Pancreas (tissue), 10 donors: Measurements from ENCODE around the gene GRID1. TPM values are rescaled to one million over a fixed set of nuclear protein-coding genes. Genes with fewer than 3 reads are reported as not detected.

Experiments used
- ATAC-seq, 4 donors: fragments of 200-7000 bp; cut with Tn5 transposase; one replicate each; pipeline versions ENCODE4 v1.8.0 to v1.9.1; 2020; ENCODE audit warnings: mild to moderate bottlenecking in 4 of 4, moderate library complexity in 4 of 4
- DNase-seq, 6 donors: peaks; one replicate each; pipeline ENCODE4 v3.0.0-alpha.2; 2020
- FAIRE-seq: peaks from 2 replicates; lab custom pipeline; 2012; peaks lifted over from hg19 to GRCh38; lab: Jason Lieb, UNC
- H3K27ac ChIP-seq, 4 donors: fragments of 200-600 bp; sonication (generic); 1 replicate in 3 of 4; 2 replicates in 1 of 4; pipeline versions ENCODE4 v1.5.0 to v1.8.0; 2020
- H3K27me3 ChIP-seq, 4 donors: fragments of 200-600 bp; one replicate each; pipeline ENCODE4 v1.8.0; 2021
- H3K36me3 ChIP-seq, 3 donors: fragments of 200-600 bp; sonication (generic) in 1 of 3; one replicate each; pipeline versions ENCODE4 v1.5.0 to v1.8.0; 2020 to 2021
- H3K4me1 ChIP-seq, 3 donors: fragments of 200-600 bp; one replicate each; pipeline ENCODE4 v1.8.0; 2021
- H3K4me3 ChIP-seq, 4 donors: fragments of 200-600 bp; sonication (generic) in 2 of 4; one replicate each; pipeline versions ENCODE4 v1.5.0 to v1.8.0; 2020 to 2021
- H3K9me3 ChIP-seq, 4 donors: fragments of 200-600 bp; one replicate each; pipeline ENCODE4 v1.8.0; 2021
- WGBS, 2 donors: extraction: QIAGEN DNeasy Blood & Tissue Kit; methylation state at CpG; one replicate each; pipeline ENCODE4 v1.1.7; 2013; 5-methylcytosine and 5-hydroxymethylcytosine counted together
- intact Hi-C, 3 donors: fragments of 100-400 bp; cut with DNase I; formaldehyde crosslinking; loops; one replicate each; pipeline versions ENCODE4 v1.11.1 to v1.14.2; 2022
- polyA plus RNA-seq, 2 donors: library from polyadenylated mRNA; stranded (reverse); fragments of 200-250 nt; gene quantifications; one replicate each; pipeline ENCODE4 v1.2.3, GENCODE V29; 2013
- total RNA-seq, 6 donors: library from RNA; stranded (reverse); fragmentation: NEBNext Ultra II Directional in 4 of 6; extraction: Animal tissue kit (Norgen Biotek cat#: 25700) in 4 of 6; gene quantifications; one replicate each; pipeline versions ENCODE4 v1.2.1 to v1.2.4, GENCODE V29; 2021 to 2023
- TF ChIP-seq, protein P1 (sequence below), 4 donors: fragments of 200-600 bp; sonication (generic) in 3 of 4; IDR thresholded peaks; one replicate each; pipeline versions ENCODE4 v1.5.0 to v1.8.0; 2021; ENCODE audit warnings: antibody characterized with exemption in 4 of 4
- donor health status: healthy with polysubstance abuse.
- donor health status: DM: no; HTN: no; CAD: no; lungs with moderate emphysema.
- donor health status: DM: no; HTN: no; CAD: no.
- donor health status: control.
- donor health status: control.
- donor health status: Bipolar disorder and iron deficiency.
- donor health status: DM: yes; HTN: yes; CAD: no.
- donor health status: DM: no; HTN: no; CAD: no.
- donor health status: DM: no; HTN: no; CAD: no.
- donor health status: DM: yes; HTN: yes; CAD: no.

GRID1 gene
- total and polyA plus RNA-seq, 8 donors, result 0.05 to 1.5 (median 0.91) TPM

DNA sequence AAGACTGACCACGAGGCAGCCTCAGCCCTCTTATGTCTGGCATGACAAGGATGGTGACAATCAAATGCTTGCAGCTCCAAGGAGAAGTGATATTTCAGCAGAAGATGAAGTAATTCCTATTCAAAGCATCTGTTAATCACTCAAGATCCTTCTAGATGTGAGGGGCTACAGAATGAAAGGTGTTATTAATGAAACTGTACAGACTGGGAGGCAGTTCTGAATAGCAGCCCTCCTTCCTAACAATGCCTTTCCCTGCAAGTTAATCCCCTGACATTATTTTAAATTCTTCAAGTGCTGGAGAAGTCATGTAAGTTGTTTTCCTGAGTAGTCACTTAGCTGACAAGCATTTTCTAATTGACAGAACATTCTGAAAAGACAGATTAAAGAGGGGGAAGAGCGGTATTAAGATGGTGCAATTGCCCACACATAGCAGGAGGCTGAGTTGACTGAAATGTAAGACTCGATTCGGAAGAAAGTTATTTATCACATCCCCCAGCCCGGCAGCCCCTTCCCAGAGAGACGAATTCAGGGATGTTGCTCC is 300.8 kb downstream of the GRID1 start:
- Histone ChIP-seq H3K36me3 (no peaks in the 10 kb centered on the region), H3K27me3 (no peaks in the 10 kb centered on the region), H3K27ac (no peak overlapping the region), H3K9me3 (no peaks in the 10 kb centered on the region), H3K4me1 (no peaks in the 10 kb centered on the region), H3K4me3 (no peak overlapping the region)
- ATAC-seq, result no peak
- intact Hi-C loops, result no loop called here
- DNase-seq, result no peak
- FAIRE-seq, result no peak
- TF ChIP-seq, protein P1, sequence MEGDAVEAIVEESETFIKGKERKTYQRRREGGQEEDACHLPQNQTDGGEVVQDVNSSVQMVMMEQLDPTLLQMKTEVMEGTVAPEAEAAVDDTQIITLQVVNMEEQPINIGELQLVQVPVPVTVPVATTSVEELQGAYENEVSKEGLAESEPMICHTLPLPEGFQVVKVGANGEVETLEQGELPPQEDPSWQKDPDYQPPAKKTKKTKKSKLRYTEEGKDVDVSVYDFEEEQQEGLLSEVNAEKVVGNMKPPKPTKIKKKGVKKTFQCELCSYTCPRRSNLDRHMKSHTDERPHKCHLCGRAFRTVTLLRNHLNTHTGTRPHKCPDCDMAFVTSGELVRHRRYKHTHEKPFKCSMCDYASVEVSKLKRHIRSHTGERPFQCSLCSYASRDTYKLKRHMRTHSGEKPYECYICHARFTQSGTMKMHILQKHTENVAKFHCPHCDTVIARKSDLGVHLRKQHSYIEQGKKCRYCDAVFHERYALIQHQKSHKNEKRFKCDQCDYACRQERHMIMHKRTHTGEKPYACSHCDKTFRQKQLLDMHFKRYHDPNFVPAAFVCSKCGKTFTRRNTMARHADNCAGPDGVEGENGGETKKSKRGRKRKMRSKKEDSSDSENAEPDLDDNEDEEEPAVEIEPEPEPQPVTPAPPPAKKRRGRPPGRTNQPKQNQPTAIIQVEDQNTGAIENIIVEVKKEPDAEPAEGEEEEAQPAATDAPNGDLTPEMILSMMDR (IDR thresholded peaks at IDR 0.05), result no peak
- WGBS, 2 donors, result 72 to 85% methylated on average over 6 of the region's 6 CpGs

DNA sequence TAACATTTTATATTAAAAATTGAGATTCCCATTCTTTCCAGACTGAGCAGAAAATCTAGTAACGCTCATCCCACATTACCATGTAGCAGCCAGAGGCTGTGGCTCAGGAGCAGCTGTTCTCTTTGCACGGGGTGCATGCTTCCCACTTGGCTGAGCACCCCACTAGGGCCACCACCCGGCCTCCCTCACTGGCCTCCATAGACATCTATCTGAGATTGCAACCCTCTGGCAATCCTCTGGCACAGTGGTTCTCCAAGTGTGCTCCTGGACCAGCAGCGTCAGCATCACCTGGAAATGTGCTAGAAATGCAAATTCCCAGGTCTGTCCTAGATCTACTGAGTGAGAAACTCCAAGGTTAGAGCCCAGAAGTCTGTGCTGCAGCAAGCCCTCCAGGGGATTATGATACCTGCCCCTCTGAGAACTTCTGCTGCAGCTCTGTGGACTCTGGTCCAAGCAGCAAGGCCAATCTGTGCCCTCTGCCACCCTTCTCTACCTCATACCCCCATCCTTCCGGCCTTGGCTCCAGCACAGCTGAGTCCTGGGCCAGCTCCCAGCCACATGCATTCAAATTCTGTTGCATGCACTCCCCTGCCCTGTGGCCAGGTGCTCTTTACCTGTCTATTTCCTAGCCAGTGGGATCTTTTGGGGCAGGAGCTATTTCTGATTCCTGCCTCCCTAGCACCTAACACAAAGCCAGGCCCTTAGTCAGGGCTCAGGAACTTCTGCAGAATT is 301.5 kb downstream of the GRID1 start:
- 74 to 80% methylated on average over 5 of the region's 5 CpGs for WGBS, 2 donors
- no peak for ATAC-seq
- no peak for DNase-seq
- Histone ChIP-seq H3K4me3 (no peak overlapping the region), H3K9me3 (no peaks in the 10 kb centered on the region), H3K27me3 (no peaks in the 10 kb centered on the region), H3K36me3 (no peaks in the 10 kb centered on the region), H3K4me1 (no peaks in the 10 kb centered on the region), H3K27ac (no peak overlapping the region)
- intact Hi-C loops, result no loop called here
- TF ChIP-seq, protein P1 (IDR thresholded peaks at IDR 0.05), result no peak
- no peak for FAIRE-seq

DNA sequence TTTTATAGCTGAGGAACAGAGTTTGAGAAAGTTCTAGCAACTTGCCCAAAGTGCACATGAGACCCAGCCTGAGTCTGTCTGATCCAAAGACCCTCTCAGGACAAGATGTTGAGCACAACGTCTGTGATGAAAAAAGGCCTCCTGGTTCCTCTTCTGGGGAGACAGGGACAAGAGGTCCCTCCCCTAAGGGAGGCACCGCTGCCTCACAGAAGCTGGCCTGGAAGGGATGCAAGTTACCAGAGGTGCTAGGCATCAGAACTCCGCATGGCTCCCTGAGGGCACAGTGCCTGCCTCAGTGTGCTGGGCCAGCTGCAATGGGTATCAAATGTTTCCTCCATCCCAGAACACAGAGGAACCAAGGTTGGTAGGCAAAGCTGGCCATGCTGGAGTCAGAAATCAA is 302.4 kb downstream of the GRID1 start:
- DNase-seq, result no peak
- 55 to 61% methylated on average over 3 of the region's 3 CpGs for WGBS, 2 donors
- no peak for FAIRE-seq

DNA sequence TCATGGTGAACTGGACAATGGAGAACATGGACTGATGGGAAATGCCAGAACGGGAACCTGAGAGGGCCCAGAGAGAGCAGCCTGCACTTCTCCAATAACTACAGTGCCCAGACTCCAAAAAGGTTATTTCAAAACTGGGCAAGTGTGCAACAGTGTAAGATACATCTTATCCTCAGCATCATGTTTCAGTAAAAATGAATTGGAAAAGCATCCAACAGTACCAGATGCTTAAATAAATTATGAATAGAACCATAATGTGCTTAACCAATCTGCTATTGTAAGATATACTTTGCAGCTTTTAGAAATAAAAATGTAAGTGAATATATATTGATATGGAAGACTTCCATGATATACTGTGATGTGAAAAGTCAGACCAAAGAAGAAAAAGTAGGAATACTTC is 303.3 kb downstream of the GRID1 start:
- H3K36me3 ChIP-seq, result no peaks in the 10 kb centered on the region
- no peak for ATAC-seq
- FAIRE-seq, result no peak
- no peaks in the 10 kb centered on the region for H3K9me3 ChIP-seq
- no peak for DNase-seq
- intact Hi-C loops, result no loop called here
- H3K4me3 ChIP-seq, result no peak overlapping the region
- H3K4me1 ChIP-seq, result no peaks in the 10 kb centered on the region
- no peaks in the 10 kb centered on the region for H3K27me3 ChIP-seq
- H3K27ac ChIP-seq, result no peak overlapping the region
- TF ChIP-seq, protein P1 (IDR thresholded peaks at IDR 0.05), result no peak
- 51 to 71% methylated on average over 1 of the region's 1 CpG for WGBS, 2 donors

More for the DNA sequence above, 302.4 kb downstream of the GRID1 start:
- Histone ChIP-seq H3K27ac (no peak overlapping the region), H3K4me3 (no peak overlapping the region), H3K9me3 (no peaks in the 10 kb centered on the region), H3K36me3 (no peaks in the 10 kb centered on the region), H3K27me3 (no peaks in the 10 kb centered on the region), H3K4me1 (no peaks in the 10 kb centered on the region)
- intact Hi-C loops, result no loop called here
- TF ChIP-seq, protein P1 (IDR thresholded peaks at IDR 0.05), result no peak
- ATAC-seq, result no peak

DNA sequence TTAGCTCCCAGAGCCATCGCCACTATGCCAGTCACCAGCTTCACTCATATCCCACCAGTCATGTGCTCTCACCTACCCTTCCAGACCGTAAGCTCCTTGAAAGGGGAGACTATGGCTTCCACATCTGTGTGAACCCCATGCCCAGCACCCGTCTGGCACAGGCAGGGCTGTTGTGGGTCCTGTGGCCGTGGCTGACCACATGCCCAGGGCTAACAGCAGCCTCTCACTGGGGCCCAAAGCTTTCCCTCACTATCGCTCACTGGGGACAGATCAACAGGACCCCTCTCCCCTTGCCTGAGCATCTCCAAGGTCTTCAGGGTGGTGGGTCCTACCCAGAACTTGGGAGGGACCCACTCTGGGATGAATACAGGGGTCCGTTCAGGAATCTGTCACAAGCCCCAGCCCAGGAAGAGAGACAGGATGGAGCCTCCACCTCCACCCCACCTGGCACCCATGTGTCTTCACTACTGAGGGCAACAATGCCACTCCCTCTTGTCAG is 303.9 kb downstream of the GRID1 start:
- H3K9me3 ChIP-seq, result no peaks in the 10 kb centered on the region
- FAIRE-seq (no peak), ATAC-seq (no peak), DNase-seq (no peak)
- TF ChIP-seq, protein P1 (IDR thresholded peaks at IDR 0.05), result no peak
- no peak overlapping the region for H3K27ac ChIP-seq
- no peaks in the 10 kb centered on the region for H3K4me1 ChIP-seq
- no peak overlapping the region for H3K4me3 ChIP-seq
- intact Hi-C loops, result no loop called here
- H3K27me3 ChIP-seq, result no peaks in the 10 kb centered on the region
- WGBS, 2 donors, result 82 to 84% methylated on average over 6 of the region's 6 CpGs
- no peaks in the 10 kb centered on the region for H3K36me3 ChIP-seq
